Heart right ventricle (tissue), 16 donors: ENCODE measurements around the gene RPRD1B. TPM values are rescaled to one million over a fixed set of nuclear protein-coding genes. Genes with fewer than 3 reads are reported as not detected.

Experiments
- ATAC-seq, 8 donors: fragments of 200-7000 bp; cut with Tn5 transposase; one replicate each; pipeline ENCODE4 v1.9.1; 2020; ENCODE audit warnings: mild to moderate bottlenecking in 8 of 8, moderate library complexity in 8 of 8, moderate number of reproducible peaks in 1 of 8
- DNase-seq, 2 donors: peaks; one replicate each; pipeline ENCODE4 v3.0.0-alpha.2; 2020
- H3K27ac ChIP-seq, 10 donors: fragments of 200-600 bp; sonication (generic) in 2 of 10; one replicate each; pipeline versions ENCODE4 v1.5.0 to v1.8.0; 2020 to 2022; ENCODE audit warnings: mild to moderate bottlenecking in 3 of 10
- H3K27me3 ChIP-seq, 7 donors: fragments of 200-600 bp; one replicate each; pipeline ENCODE4 v1.8.0; 2021 to 2022; ENCODE audit warnings: mild to moderate bottlenecking in 2 of 7
- H3K36me3 ChIP-seq, 9 donors: fragments of 200-600 bp; sonication (generic) in 1 of 9; one replicate each; pipeline versions ENCODE4 v1.5.0 to v1.8.0; 2020 to 2022; ENCODE audit warnings: mild to moderate bottlenecking in 2 of 9
- H3K4me1 ChIP-seq, 9 donors: fragments of 200-600 bp; sonication (generic) in 1 of 9; one replicate each; pipeline versions ENCODE4 v1.5.0 to v1.8.0; 2020 to 2022; ENCODE audit warnings: mild to moderate bottlenecking in 4 of 9
- H3K4me3 ChIP-seq, 10 donors: fragments of 200-600 bp; sonication (generic) in 2 of 10; one replicate each; pipeline versions ENCODE4 v1.5.0 to v1.8.0; 2020 to 2022; ENCODE audit warnings: mild to moderate bottlenecking in 7 of 10, moderate library complexity in 2 of 10
- H3K9me3 ChIP-seq, 11 donors: fragments of 200-600 bp in 10 of 11; sonication (generic) in 2 of 11; one replicate each; pipeline versions ENCODE4 v1.5.0 to v1.8.0; 2013 to 2022; ENCODE audit warnings: mild to moderate bottlenecking in 2 of 11, control low read depth in 1 of 11, moderate library complexity in 1 of 11
- WGBS, 2 donors: extraction: QIAGEN DNeasy Blood & Tissue Kit; methylation state at CpG; one replicate each; pipeline ENCODE4 v1.1.7; 2013; ENCODE audit warnings: inconsistent platforms in 1 of 2; 5-methylcytosine and 5-hydroxymethylcytosine counted together
- intact Hi-C, 10 donors: fragments of 100-400 bp; cut with DNase I; formaldehyde crosslinking; loops; one replicate each; pipeline versions ENCODE4 v1.11.1 to v1.14.2; 2022
- polyA plus RNA-seq, 2 donors: library from polyadenylated mRNA; stranded (reverse); fragments of 200-250 nt; gene quantifications; one replicate each; pipeline ENCODE4 v1.2.3, GENCODE V29; 2013
- total RNA-seq, 10 donors: library from RNA; stranded (reverse); fragmentation: NEBNext Ultra II Directional in 3 of 10; extraction: Animal tissue kit (Norgen Biotek cat#: 25700) in 3 of 10; gene quantifications; one replicate each; pipeline versions ENCODE4 v1.2.1 to v1.2.4, GENCODE V29; 2021 to 2023
- TF ChIP-seq, protein P1 (sequence below), 9 donors: fragments of 200-600 bp; sonication (generic) in 2 of 9; IDR thresholded peaks; one replicate each; pipeline versions ENCODE4 v1.5.0 to v1.8.0; 2021 to 2022; ENCODE audit warnings: antibody characterized with exemption in 9 of 9, mild to moderate bottlenecking in 5 of 9, moderate library complexity in 1 of 9
- donor health status: Arrhythmogenic right ventricular cardiomyopathy.
- donor health status: ischemic (EF 13 %, LVEDD 7.1; RV severe dilation, severe dysfunction).
- donor health status: healthy with polysubstance abuse.
- donor health status: DM: no; HTN: yes; CAD: no.
- donor health status: DM: no; HTN: no; CAD: no.
- donor health status: ischemic (EF 25% LVEDD 6.9; RV normal size, moderate dysfunction).
- donor health status: ischemic (EF 25% LVEDD 5.7; RV mildly dilated, moderate dysfunction).
- donor health status: healthy.
- donor health status: DM: yes; HTN: yes; CAD: no.
- donor health status: Ischemic cardiomyopathy.
- donor health status: ischemic (EF 35%, LVEDD 5.7; RV mildly dilated, moderate dysfunction).
- donor health status: nonischemic (EF 11% LVEDD 7.7; RV severe dilation, severe dysfunction).
- donor health status: DM: yes; HTN: yes; CAD: no.
- donor health status: PGD.
- donor health status: ischemic (EF 29% LVEDD 5.4; RV normal size, mild dysfunction).
- donor health status: nonischemic (EF 23%, LVEDD 6.1; RV moderate dilation, normal function).

Gene RPRD1B
- total and polyA plus RNA-seq, 12 donors = 10.4 to 78.1 (median 47.3) TPM

DNA sequence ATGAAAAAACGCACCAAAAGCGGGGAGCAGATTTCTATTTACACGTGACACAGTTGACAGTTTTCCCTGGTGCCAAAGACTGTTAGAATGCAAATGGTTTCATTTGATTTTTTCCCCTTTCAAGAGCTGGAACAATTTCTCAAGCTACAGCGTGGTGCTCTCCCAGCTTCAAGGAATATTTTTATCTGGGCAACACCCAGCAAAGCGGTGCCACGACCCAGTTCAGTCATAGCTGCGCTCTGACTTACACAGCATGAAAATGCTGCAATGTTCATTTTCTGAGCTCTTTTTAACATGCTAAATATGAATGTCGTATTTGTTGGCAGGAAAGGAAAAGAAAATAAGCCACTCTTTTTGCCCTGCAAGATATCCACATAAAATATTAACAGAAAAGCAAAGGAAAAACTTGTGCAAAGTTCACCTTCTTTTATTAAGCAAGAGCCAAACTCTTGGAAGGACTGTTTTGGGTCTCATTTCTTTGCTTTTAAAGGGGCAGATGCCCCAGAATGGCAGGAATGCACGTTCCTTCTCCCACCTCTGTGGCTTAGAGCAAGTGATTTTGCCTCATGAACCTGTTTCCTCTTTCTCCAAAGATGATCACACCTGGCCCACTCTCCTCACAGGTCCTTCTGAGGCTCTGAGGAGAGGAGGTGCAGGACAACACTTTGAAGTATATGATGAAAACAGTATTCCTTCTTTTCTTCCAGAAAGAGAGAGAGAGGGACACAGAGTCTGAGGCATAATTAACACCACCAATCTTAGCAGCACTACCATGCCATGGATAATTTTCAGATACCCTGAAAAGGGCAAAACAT, 47.3 kb upstream of the RPRD1B start:
- Histone ChIP-seq H3K27me3 (no peaks in the 10 kb centered on the region), H3K4me1 (peaks cover 36 to 75% (median 54%) of the 10 kb centered on the region in 9 donors), H3K4me3 (no peak overlapping the region), H3K9me3 (no peaks in the 10 kb centered on the region), H3K36me3 (peaks cover 0 to 55% (median 7%) of the 10 kb centered on the region in 9 donors), H3K27ac (peak overlapping the region; percentile 1 to 88 (median 80))
- 54 to 71% methylated on average over 9 of the region's 9 CpGs for WGBS, 2 donors
- TF ChIP-seq, protein P1, sequence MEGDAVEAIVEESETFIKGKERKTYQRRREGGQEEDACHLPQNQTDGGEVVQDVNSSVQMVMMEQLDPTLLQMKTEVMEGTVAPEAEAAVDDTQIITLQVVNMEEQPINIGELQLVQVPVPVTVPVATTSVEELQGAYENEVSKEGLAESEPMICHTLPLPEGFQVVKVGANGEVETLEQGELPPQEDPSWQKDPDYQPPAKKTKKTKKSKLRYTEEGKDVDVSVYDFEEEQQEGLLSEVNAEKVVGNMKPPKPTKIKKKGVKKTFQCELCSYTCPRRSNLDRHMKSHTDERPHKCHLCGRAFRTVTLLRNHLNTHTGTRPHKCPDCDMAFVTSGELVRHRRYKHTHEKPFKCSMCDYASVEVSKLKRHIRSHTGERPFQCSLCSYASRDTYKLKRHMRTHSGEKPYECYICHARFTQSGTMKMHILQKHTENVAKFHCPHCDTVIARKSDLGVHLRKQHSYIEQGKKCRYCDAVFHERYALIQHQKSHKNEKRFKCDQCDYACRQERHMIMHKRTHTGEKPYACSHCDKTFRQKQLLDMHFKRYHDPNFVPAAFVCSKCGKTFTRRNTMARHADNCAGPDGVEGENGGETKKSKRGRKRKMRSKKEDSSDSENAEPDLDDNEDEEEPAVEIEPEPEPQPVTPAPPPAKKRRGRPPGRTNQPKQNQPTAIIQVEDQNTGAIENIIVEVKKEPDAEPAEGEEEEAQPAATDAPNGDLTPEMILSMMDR (IDR thresholded peaks at IDR 0.05) = no peak
- no peak for ATAC-seq
- no peak for DNase-seq
- intact Hi-C loops = loop anchor here in 3 of 10 donors (2.0 to 10.0 kb wide), 3 partner anchors 84 to 291 kb away; partner anchors contain the start of genes VSTM2L (in 2 of the 3) and CTNNBL1 (in 1 of the 3)

DNA sequence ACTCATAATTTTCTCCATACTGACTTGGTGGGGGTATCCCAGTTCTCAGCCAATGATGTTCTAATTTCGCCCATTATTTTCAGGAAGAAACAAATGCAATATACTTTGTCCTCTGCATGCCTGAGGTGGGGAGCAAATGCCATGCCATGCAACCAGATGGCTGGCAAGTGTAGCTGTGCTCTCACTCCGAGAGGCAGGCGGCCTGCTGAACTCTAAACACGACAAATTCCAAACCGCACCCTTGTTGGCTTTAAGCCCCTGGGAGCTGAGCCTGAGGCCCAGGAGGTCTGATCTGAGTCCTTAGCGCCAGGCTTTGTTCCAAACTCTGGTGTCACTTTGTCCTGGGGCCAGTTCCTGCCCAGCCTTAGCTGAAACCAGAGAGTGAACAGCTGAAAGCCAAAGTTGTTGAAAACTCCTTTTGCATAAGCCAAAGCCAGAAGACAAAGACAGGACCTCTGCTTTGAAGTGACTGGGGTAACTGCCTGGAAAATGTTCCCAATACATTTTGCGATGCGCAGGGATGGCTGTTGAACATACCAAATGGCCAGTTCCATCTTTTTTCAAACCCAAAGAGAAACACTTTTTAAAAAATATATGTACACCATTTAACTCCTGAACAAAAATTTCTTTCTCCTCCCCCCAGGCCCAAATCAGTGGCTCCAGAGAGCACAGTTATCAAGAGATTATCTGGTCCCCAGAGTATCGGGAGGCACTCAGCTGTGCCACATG, 46.5 kb upstream of the RPRD1B start:
- WGBS, 2 donors = 35 to 43% methylated on average over 9 of the region's 9 CpGs

DNA sequence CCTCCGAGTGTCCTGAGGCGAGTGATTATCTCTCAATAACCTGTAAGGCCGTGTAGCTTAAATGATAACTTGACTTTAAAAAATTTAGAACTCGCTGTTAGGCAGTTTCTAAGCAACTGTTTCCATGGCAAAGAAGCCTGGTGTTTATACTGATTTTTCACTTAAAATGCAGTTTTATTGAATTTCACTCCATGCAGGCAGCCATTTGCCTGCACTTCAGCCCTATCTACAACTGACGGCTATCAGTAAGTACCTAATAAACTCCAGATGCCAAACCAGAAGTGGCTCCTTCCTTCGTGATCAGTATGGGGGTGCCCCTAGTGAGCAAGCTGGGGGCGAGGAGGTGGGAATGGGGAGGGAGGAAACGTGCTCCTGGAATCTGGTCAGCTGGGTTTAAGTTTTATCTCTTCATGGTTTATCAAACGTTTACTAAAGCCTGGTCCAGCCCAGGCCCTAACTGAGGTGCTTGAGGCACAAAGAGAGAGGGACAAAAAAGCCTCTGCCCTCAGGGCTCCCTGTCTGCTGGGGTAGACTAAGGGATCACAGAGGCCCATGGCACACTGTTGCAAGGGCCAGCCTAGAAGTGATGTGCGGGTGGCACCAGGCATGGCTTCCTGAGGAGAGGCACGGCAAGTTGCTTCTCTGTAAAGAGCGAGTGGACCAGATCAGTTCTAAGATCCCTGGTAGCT, 45.8 kb upstream of the RPRD1B start:
- no peak for ATAC-seq
- peak overlapping the region; percentile 54 to 88 (median 80) for H3K27ac ChIP-seq
- H3K4me3 ChIP-seq = no peak overlapping the region
- peaks cover 0 to 55% (median 0%) of the 10 kb centered on the region in 9 donors for H3K36me3 ChIP-seq
- WGBS, 2 donors = 62 to 75% methylated on average over 12 of the region's 12 CpGs
- no peaks in the 10 kb centered on the region for H3K9me3 ChIP-seq
- TF ChIP-seq, protein P1 (IDR thresholded peaks at IDR 0.05) = no peak
- H3K4me1 ChIP-seq = peaks cover 48 to 90% (median 69%) of the 10 kb centered on the region in 9 donors
- DNase-seq = no peak
- intact Hi-C loops = loop anchor here in 3 of 10 donors (2.0 to 10.0 kb wide), 3 partner anchors 85 to 293 kb away; partner anchors contain the start of genes VSTM2L (in 2 of the 3) and CTNNBL1 (in 1 of the 3)
- no peaks in the 10 kb centered on the region for H3K27me3 ChIP-seq

More for the DNA sequence above, 46.5 kb upstream of the RPRD1B start:
- TF ChIP-seq, protein P1 (IDR thresholded peaks at IDR 0.05) = no peak
- intact Hi-C loops = loop anchor here in 3 of 10 donors (2.0 to 10.0 kb wide), 3 partner anchors 85 to 292 kb away; partner anchors contain the start of genes VSTM2L (in 2 of the 3) and CTNNBL1 (in 1 of the 3)
- DNase-seq (peak; percentile 68 to 87), ATAC-seq (peak; percentile 67 to 84 (median 74))
- Histone ChIP-seq H3K27me3 (no peaks in the 10 kb centered on the region), H3K9me3 (no peaks in the 10 kb centered on the region), H3K36me3 (peaks cover 0 to 55% (median 2%) of the 10 kb centered on the region in 9 donors), H3K27ac (peak overlapping the region; percentile 54 to 88 (median 80)), H3K4me3 (no peak overlapping the region), H3K4me1 (peaks cover 41 to 83% (median 62%) of the 10 kb centered on the region in 9 donors)
